H1 (cell line): Measurements from ENCODE around the gene KDM6A. TPM values are rescaled to one million over a fixed set of nuclear protein-coding genes. Genes with fewer than 3 reads are reported as not detected.
"Not testable (repeated sequence)": the region's sequence is repeated elsewhere in the genome, so short reads cannot be mapped to it uniquely, and the experiment has no call there.

Experiments used
- CTCF ChIA-PET: fragments of 300-600 bp; sonication (Branson Sonifier 250); formaldehyde crosslinking; loops from one replicate; lab custom pipeline; 2021; ENCODE audit not compliant: partially characterized antibody; lab: Charles Lee
- POLR2A ChIA-PET: fragments of 300-600 bp; sonication (Branson Sonifier 250); formaldehyde crosslinking; loops from one replicate; lab custom pipeline; 2021; ENCODE audit warnings: inconsistent platforms; ENCODE audit not compliant: partially characterized antibody; lab: Charles Lee
- DNase-seq, 2 experiments: peaks; one replicate each; pipeline versions ENCODE4 v3.0.0 to v3.0.0-alpha.2; 2010 to 2022; ENCODE audit warnings: low spot score in 2 of 2, low read depth in 1 of 2, mixed read lengths in 1 of 2
- FAIRE-seq: peaks from 2 replicates; lab custom pipeline; 2011; peaks lifted over from hg19 to GRCh38; lab: Jason Lieb, UNC
- H2AFZ ChIP-seq: 2 replicates; pipeline ENCODE4 v1.8.1; 2012; ENCODE audit warnings: low read length, inconsistent platforms
- H2AK5ac ChIP-seq: 2 replicates; pipeline ENCODE4 v1.6.1; 2013; ENCODE audit warnings: low read depth, low read length
- H2BK120ac ChIP-seq: replicated peaks from 2 replicates; pipeline ENCODE3; 2013; ENCODE audit warnings: low read depth, low read length, inconsistent platforms
- H2BK12ac ChIP-seq: 2 replicates; pipeline ENCODE4 v1.6.1; 2013; ENCODE audit warnings: low read depth, low read length
- H2BK15ac ChIP-seq: 2 replicates; pipeline ENCODE4 v1.6.1; 2013; ENCODE audit warnings: low read length
- H2BK20ac ChIP-seq: 2 replicates; pipeline ENCODE4 v1.6.1; 2013; ENCODE audit warnings: low read length
- H2BK5ac ChIP-seq: 2 replicates; pipeline ENCODE4 v1.6.1; 2013; ENCODE audit warnings: low read depth, low read length
- H3K14ac ChIP-seq: 2 replicates; pipeline ENCODE4 v1.6.1; 2013; ENCODE audit warnings: inconsistent platforms; ENCODE audit not compliant: insufficient read length
- H3K18ac ChIP-seq: 2 replicates; pipeline ENCODE4 v1.6.1; 2013; ENCODE audit warnings: low read length; ENCODE audit errors: extremely low read depth
- H3K23ac ChIP-seq: 2 replicates; pipeline ENCODE4 v1.6.1; 2013; ENCODE audit warnings: inconsistent platforms; ENCODE audit not compliant: insufficient read length
- H3K23me2 ChIP-seq: 2 replicates; pipeline ENCODE4 v1.6.1; 2013; ENCODE audit warnings: low read depth, low read length
- H3K27ac ChIP-seq: 2 replicates; pipeline ENCODE4 v1.6.1; 2011; ENCODE audit warnings: low read depth, low read length, inconsistent platforms
- H3K27me3 ChIP-seq, 4 experiments: replicated peaks in 1 of 4; 1 replicate in 1 of 4; 2 replicates in 3 of 4; pipeline versions ENCODE4 v1.6.1 to v1.8.1; 2011 to 2013; ENCODE audit warnings: low read length in 3 of 4, mild to moderate bottlenecking in 3 of 4, inconsistent platforms in 2 of 4, mixed read lengths in 2 of 4, moderate library complexity in 1 of 4; ENCODE audit not compliant: control insufficient read depth in 3 of 4, insufficient read depth in 3 of 4; ENCODE audit errors: extremely low read depth in 1 of 4
- H3K36me3 ChIP-seq, 4 experiments: 2 replicates each; pipeline versions ENCODE4 v1.6.1 to v1.8.1; 2011 to 2013; ENCODE audit warnings: mild to moderate bottlenecking in 4 of 4, low read length in 3 of 4, moderate library complexity in 2 of 4, control low read depth in 1 of 4, inconsistent platforms in 1 of 4; ENCODE audit not compliant: insufficient read depth in 4 of 4, control insufficient read depth in 2 of 4
- H3K4ac ChIP-seq: replicated peaks from 2 replicates; pipeline ENCODE3; 2013; ENCODE audit warnings: low read length, low read depth, mixed read lengths, inconsistent platforms; ENCODE audit not compliant: insufficient read length
- H3K4me1 ChIP-seq, 4 experiments: replicated peaks in 1 of 4; 1 replicate in 1 of 4; 2 replicates in 3 of 4; pipeline versions ENCODE4 v1.6.1 to v1.8.1; 2011 to 2013; ENCODE audit warnings: low read length in 3 of 4, inconsistent platforms in 2 of 4, mixed read lengths in 1 of 4; ENCODE audit not compliant: insufficient read depth in 4 of 4, control insufficient read depth in 3 of 4
- H3K4me2 ChIP-seq, 2 experiments: 2 replicates each; pipeline versions ENCODE4 v1.6.1 to v1.8.1; 2011 to 2013; ENCODE audit warnings: low read depth in 2 of 2, low read length in 2 of 2, control low read depth in 1 of 2, inconsistent platforms in 1 of 2, mild to moderate bottlenecking in 1 of 2; ENCODE audit not compliant: insufficient read depth in 1 of 2
- H3K4me3 ChIP-seq, 4 experiments: fragments of 200-600, 300-600 bp in 1 of 4; sonication (generic), shearing (Covaris generic), sonication (Bioruptor Twin) in 1 of 4; 2 replicates each; pipeline versions ENCODE4 v1.5.1 to v1.8.1; 2011 to 2016; ENCODE audit warnings: low read length in 4 of 4, low read depth in 3 of 4, control low read depth in 2 of 4, inconsistent platforms in 2 of 4, mild to moderate bottlenecking in 2 of 4, mixed read lengths in 1 of 4, moderate library complexity in 1 of 4; ENCODE audit not compliant: insufficient read depth in 2 of 4; ENCODE audit errors: extremely low read depth in 1 of 4
- H3K56ac ChIP-seq: replicated peaks from 2 replicates; pipeline ENCODE3; 2013; ENCODE audit warnings: low read depth, mild to moderate bottlenecking, mixed read lengths, low read length, inconsistent platforms; ENCODE audit not compliant: insufficient read length
- H3K79me1 ChIP-seq: 2 replicates; pipeline ENCODE4 v1.6.1; 2013; ENCODE audit warnings: low read depth, low read length, control low read depth
- H3K79me2 ChIP-seq, 2 experiments: 2 replicates each; pipeline versions ENCODE4 v1.6.1 to v1.8.1; 2012 to 2013; ENCODE audit warnings: low read length in 2 of 2, mild to moderate bottlenecking in 2 of 2, inconsistent platforms in 1 of 2; ENCODE audit not compliant: insufficient read depth in 2 of 2, control insufficient read depth in 1 of 2
- H3K9ac ChIP-seq, 4 experiments: replicated peaks in 1 of 4; 1 replicate in 1 of 4; 2 replicates in 3 of 4; pipeline versions ENCODE4 v1.6.1 to v1.8.1; 2011 to 2013; ENCODE audit warnings: low read depth in 3 of 4, low read length in 3 of 4, control low read depth in 2 of 4, mild to moderate bottlenecking in 2 of 4, moderate library complexity in 2 of 4, inconsistent platforms in 1 of 4; ENCODE audit errors: extremely low read depth in 1 of 4
- H3K9me3 ChIP-seq, 2 experiments: 2 replicates each; pipeline versions ENCODE4 v1.6.1 to v1.8.1; 2012 to 2013; ENCODE audit warnings: mild to moderate bottlenecking in 2 of 2, moderate library complexity in 2 of 2, control low read depth in 1 of 2, inconsistent platforms in 1 of 2, low read depth in 1 of 2, low read length in 1 of 2, mixed read lengths in 1 of 2; ENCODE audit not compliant: insufficient read depth in 2 of 2
- H4K20me1 ChIP-seq, 2 experiments: replicated peaks in 1 of 2; 2 replicates each; pipeline versions ENCODE3 to v1.8.1; 2011 to 2013; ENCODE audit warnings: inconsistent platforms in 2 of 2, low read length in 2 of 2, mild to moderate bottlenecking in 1 of 2; ENCODE audit not compliant: insufficient read depth in 2 of 2, control insufficient read depth in 1 of 2
- H4K5ac ChIP-seq: 2 replicates; pipeline ENCODE4 v1.6.1; 2013; ENCODE audit warnings: low read length, low read depth, mixed read lengths, inconsistent platforms; ENCODE audit not compliant: insufficient read length
- H4K8ac ChIP-seq: 2 replicates; pipeline ENCODE4 v1.8.0; 2013; ENCODE audit warnings: mild to moderate bottlenecking, moderate library complexity, low read length, inconsistent platforms; ENCODE audit not compliant: insufficient read depth; ENCODE audit errors: extremely low read depth
- H4K91ac ChIP-seq: replicated peaks from 2 replicates; pipeline ENCODE3; 2013; ENCODE audit warnings: low read length, mixed read lengths, inconsistent platforms; ENCODE audit not compliant: insufficient read length
- WGBS, 2 experiments: shearing (Covaris generic) in 1 of 2; methylation state at CpG; one replicate each; pipeline versions ENCODE4 v1.1.6 to v1.1.7; 2013 to 2015; ENCODE audit warnings: low lambda C conversion rate in 2 of 2, mixed read lengths in 2 of 2, inconsistent platforms in 1 of 2, low coverage in 1 of 2, missing lambda C conversion rate in 1 of 2; ENCODE audit not compliant: insufficient replicate concordance in 2 of 2, insufficient coverage in 1 of 2, insufficient read length in 1 of 2; ENCODE audit errors: extremely low coverage in 1 of 2, missing lambda C conversion rate in 1 of 2; 5-methylcytosine and 5-hydroxymethylcytosine counted together
- polyA plus RNA-seq, 7 experiments: library from polyadenylated mRNA; depleted of rRNA in 3 of 7; stranded (reverse) in 5 of 7; unstranded in 2 of 7; fragments of >200 nt in 5 of 7; fragments of 200-250 nt in 2 of 7; gene quantifications; 1 replicate in 5 of 7; 2 replicates in 1 of 7; 4 replicates in 1 of 7; pipeline versions ENCODE4 v1.2.1 to v1.2.3, GENCODE V29; 2011 to 2013; ENCODE audit warnings: missing spikeins in 2 of 7, mixed read lengths in 2 of 7
- total RNA-seq: library from RNA; stranded (reverse); fragmentation: NEBNext Ultra II Directional; extraction: Animal tissue kit (Norgen Biotek cat#: 25700); gene quantifications from 2 replicates; pipeline ENCODE4 v1.2.1, GENCODE V29; 2021

KDM6A gene
- total and polyA plus RNA-seq, 2 of the 8 experiments (the other 6 are each of a cell fraction or from before 2014, with no cell fraction given), result 43.5 to 58.4 TPM

DNA sequence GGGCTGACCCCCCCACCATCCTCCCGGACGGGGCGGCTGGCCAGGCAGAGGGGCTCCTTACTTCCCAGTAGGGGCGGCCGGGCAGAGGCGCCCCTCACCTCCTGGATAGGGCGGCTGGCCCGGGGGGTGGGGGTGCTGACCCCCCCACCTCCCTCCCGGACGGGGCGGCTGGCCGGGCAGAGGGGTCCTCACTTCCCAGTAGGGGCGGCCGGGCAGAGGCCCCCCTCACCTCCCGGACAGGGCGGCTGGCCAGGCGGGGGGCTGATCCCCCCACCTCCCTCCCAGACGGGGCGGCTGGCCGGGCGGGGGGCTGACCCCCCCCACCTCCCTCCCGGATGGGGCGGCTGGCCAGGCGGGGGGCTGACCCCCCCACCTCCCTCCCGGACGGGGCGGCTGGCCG lies 167.1 kb downstream of the KDM6A start:
- H3K4ac ChIP-seq, H3K56ac ChIP-seq, H2BK12ac ChIP-seq, H2BK5ac ChIP-seq, H2AFZ ChIP-seq, H4K8ac ChIP-seq, H3K23me2 ChIP-seq, DNase-seq, H3K4me2 ChIP-seq, POLR2A ChIA-PET, CTCF ChIA-PET, H3K18ac ChIP-seq, H3K9ac ChIP-seq, H4K5ac ChIP-seq, H3K27me3 ChIP-seq, H2BK20ac ChIP-seq, H2BK15ac ChIP-seq, H3K79me1 ChIP-seq, H2AK5ac ChIP-seq, H3K4me1 ChIP-seq, FAIRE-seq, H3K4me3 ChIP-seq, H3K14ac ChIP-seq, H4K91ac ChIP-seq, H4K20me1 ChIP-seq, H3K9me3 ChIP-seq, H3K23ac ChIP-seq, H3K27ac ChIP-seq, H2BK120ac ChIP-seq: not testable (repeated sequence)
- Histone ChIP-seq H3K79me2 (peaks cover 0 to 13% of the 10 kb centered on the region in 2 experiments; a peak in 2 of 4 replicates), H3K36me3 (peaks cover 0 to 15% (median 1%) of the 10 kb centered on the region in 4 experiments; a peak in 4 of 8 replicates)
- no CpG with 5 or more reads among the region's 28 CpGs for WGBS, 2 experiments
